Umbilical cord (tissue), 2 donors: Measurements from ENCODE around the gene TNFRSF14. TPM values are rescaled to one million over a fixed set of nuclear protein-coding genes. Genes with fewer than 3 reads are reported as not detected.
"Not testable (repeated sequence)": the region's sequence is repeated elsewhere in the genome, so short reads cannot be mapped to it uniquely, and the experiment has no call there.

Source experiments
- DNase-seq: peaks from one replicate; pipeline ENCODE4 v3.0.0-alpha.2; 2015; ENCODE audit warnings: low spot score
- total RNA-seq: library from RNA; depleted of rRNA; stranded (reverse); fragments of >200 nt; gene quantifications from one replicate; pipeline ENCODE4 v1.2.3, GENCODE V29; 2014; ENCODE audit warnings: low replicate concordance; ENCODE audit not compliant: insufficient read depth

Gene TNFRSF14
- total RNA-seq, 1 donor from 2014 or later, result 20.2 TPM

DNA sequence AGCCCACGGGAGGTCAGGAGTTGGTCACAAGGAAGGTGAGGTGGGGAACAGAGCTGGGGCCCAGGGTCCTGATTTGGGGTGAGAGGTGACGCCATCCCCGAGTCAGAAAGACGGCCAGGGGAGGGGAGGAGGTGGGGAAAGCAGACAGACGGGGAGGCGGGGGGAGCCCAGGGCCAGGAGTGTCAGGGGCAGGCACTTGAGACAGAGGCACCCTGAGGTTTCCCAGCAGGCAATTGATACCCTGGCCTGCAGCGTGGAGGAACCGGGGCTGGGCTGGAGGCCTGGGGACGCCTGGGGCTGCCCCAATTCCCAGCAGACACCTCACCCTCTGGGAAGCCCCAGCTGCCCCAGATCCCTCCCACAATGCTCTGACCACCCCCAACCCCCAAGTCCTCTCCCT, 3.1 kb upstream of the TNFRSF14 start:
- DNase-seq, result not testable (repeated sequence)

DNA sequence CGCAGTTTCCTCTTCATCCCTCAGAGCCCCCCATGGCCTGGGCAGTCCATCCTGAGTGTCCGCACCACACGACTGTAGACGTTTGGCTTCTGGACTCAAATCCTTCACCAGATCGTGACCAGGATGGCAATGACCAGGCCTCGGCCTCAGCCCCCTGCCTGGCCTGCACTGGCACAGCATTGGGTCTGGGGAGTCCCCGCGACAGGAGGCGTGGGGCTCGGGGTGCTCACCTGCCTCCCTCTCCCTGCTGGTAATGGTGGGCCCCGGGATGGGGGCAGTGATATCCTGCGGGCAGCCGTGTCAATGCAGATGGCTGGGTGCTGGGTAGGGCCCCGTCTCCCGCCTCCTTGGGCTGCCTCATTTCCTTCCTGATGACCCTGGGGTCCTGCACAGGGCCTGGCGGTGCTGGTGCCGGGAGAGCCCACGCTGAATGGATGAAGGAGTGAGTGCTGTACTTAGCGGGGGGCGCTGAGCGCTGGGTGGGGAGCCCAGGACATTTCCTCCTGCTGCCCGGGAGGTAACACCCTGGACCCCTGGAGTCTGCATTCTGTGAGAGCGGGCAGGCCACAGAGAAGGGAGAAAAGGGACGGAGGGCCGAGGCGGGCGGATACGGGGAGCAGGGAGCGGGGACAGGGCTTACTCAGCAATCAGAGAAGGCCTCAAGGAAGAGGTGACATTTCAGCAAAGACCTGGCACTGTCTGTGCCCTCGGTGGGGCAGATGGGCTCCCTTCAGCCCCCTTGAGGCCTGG, 2.1 kb upstream of the TNFRSF14 start:
- DNase-seq, result no peak

DNA sequence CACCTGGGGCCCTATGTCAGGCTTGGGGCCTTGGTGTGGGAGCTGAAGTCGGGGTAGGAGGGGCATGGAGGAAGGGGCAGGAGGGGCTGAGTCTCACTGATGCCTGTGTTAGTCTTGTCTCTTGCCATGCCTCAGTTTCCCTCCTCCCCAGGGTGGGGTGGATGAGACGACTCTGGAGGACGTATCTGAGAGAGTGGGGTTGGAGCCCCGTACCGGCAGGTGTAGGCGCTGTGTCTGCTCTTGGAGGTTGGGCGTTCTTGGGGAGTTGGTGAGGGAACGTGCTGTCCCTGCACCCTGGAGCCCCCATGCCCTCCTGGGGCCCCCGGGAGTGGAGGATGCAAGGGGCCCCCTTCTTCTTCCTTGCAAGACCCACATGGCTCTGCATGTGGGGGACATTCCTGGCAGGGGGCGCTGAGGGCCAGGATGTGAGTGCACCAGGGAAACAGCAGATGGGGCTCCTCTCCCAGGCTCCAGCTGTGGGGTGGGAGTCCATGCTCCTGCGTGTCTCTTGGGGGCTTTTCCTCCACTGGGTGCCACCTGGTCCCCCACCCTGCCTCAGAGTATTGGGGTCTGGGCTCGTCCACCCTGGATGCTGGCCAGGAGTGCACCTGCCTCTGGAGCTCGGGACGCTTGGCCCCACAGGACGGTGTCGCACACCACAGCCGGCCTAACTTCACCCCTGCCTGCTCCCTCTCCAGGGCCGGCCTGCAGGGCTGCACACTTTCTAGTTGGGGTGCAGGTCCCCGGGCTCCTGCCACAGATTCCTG, 1.4 kb upstream of the TNFRSF14 start:
- no peak for DNase-seq

DNA sequence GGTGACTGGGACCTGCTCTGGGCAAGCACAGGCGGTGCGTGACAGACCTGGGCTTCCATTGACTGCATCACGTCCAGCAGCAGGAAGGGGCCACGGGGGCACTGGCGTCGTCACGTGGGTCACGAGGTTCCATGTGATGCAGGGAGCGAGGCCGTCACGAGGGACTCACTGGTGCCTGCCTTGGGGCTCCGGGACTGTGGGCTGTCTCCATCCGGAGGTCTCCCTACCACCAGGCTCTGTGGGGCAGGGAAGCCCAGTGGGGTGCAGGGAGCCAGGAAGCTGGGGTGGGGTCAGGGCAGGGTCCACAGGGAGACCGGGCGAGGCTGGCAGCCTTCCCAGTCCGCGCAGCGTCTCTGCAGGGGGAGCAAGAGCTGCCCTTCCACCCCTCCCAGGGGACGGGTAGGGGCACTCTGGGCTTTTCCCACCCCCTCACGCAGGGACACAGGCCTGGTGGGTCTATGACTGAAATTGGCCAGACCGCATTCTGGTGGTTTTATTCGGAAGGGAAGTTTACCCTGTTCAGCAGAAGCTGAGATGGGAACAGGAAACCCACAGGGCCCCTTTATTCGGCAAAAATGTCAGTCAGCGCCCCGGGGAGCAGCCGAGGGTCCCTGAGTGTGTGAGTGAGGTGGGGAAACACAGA, 416 bp upstream of the TNFRSF14 start:
- DNase-seq, result peak; percentile 41

DNA sequence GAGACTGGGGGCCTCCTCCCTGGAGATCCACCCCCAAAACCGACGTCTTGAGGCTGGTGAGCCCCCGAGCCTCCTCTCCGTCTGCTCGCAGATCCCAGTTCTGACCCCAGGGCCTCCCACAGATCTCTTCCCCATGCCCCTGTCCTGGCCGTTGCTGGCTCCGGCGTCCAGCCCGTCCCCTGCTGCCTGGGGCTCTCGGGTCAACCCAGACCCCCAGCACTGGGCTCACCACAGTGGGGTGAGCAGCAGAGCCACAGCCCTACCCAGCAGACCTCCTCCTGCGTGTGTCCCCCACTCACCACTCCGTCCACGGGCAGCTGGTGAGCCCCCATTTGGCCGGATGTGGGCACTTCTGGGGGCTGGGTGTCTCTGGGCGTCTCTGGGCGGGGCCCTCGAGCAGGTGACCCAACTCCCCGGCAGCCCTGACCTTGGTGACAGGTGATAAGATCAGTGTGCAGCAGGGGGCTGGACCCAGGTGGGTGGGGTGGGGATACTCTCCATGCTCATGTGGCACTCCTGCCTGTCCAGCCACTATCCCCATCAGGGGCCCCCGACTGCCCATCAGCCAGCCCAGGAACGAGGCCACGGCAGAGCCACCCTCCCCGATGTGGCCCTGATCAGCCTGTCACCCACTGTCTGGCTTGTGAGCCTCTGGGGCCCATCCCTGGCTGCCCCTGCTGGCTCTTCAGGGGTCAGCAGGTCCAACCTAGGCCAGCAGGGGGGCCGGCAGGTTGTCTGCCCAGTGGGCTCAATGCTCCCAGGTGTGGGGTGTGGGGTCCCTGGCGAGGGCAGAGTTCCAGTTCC, 709 bp downstream of the TNFRSF14 start:
- no peak for DNase-seq

DNA sequence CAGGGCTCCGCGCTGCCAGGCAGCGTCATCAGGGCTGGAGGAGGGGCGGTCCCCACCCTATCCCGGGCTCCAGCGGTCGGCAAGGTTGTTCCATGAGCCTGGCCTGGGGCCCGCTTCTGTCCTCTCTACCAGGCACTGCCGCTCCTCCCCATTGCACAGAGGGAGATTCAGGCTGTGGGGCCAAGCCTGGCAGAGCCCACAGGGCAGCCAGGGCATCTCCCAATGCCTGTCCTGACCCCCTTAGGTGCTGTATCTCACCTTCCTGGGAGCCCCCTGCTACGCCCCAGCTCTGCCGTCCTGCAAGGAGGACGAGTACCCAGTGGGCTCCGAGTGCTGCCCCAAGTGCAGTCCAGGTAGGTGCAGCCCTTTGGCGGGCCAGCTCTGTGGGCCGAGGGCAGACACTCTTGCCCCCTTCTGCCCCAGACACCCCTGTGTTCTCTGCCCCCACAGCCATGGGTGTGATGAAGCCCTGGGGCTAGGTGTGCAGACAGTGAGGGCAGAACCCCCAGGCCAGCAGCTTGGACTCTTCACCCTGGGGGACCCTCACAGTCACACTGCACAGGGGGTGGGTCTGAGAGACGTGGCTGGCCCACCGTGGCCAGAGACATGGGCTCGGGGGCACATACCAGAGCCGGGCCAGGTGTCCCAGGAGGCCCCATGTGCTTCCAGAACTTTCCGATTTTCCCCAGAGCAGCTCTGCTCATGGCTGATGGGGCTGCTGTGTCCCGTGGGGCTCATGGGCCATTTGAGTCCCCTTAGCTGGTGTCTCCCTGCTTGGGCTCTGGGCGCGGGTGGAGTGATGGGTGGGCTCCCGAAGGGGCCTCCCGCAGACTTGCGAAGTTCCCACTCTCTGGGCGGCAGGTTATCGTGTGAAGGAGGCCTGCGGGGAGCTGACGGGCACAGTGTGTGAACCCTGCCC, 1.6 kb downstream of the TNFRSF14 start:
- no peak for DNase-seq

DNA sequence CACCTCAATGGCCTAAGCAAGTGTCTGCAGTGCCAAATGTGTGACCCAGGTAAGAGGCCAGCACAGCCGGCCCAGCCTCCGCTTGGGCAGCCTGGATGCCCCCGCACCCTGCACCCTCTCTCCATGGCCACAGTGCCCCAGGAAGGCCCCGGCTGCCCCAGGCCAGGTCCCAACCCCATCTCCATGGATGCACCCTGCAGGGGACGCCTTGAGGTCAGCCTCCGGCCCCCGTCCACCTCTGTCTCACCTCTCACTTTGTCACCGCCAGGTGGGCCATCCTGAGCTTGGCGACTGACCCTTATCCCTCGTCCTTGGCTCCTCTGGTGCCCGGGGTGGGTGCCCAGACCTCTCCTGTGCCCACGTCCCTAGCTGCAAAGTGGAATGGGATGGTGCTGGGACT, 2.2 kb downstream of the TNFRSF14 start:
- no peak for DNase-seq

DNA sequence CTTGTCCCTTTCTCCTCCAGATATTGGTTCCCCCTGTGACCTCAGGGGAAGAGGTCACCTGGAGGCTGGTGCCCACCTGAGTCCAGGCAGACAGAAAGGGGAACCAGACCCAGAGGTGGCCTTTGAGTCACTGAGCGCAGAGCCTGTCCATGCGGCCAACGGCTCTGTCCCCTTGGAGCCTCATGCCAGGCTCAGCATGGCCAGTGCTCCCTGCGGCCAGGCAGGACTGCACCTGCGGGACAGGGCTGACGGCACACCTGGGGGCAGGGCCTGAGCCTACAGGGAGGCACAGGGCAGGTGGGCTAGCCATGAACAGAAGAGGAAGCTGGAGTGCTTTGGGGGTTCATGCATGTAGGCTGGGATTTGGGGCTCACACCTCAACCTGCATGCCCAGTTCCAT, 2.7 kb downstream of the TNFRSF14 start:
- DNase-seq, result no peak

DNA sequence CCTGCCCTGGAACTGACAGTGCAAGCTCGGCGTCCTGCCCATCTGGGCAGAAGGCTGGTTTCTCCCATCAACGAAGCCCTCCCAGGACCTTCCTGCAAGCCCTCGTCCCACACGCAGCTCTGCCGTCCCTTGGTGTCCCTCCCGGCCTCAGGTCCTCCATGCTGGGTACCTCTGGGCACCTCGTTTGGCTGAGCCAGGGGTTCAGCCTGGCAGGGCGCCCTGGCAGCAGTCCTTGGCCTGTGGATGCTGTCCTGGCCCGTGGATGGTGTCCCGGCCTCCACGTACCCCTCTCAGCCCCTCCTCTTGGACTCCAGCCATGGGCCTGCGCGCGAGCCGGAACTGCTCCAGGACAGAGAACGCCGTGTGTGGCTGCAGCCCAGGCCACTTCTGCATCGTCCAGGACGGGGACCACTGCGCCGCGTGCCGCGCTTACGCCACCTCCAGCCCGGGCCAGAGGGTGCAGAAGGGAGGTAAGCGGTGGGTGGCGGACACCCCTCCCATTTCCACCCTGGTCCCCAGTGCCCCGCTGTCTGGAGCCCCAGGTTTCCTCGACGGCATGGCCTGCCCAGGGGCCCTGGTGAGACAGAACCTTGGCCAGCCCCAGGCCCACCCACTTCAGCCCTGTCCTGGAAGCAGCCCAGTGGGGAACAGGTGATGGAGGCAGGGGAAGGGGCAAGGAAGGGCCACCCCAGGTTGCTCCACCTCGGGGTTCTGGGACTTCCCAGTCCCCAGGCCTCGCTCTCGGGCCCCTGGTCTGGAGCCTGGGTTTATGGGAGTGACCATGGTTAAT, 3.5 kb downstream of the TNFRSF14 start:
- DNase-seq, result no peak

DNA sequence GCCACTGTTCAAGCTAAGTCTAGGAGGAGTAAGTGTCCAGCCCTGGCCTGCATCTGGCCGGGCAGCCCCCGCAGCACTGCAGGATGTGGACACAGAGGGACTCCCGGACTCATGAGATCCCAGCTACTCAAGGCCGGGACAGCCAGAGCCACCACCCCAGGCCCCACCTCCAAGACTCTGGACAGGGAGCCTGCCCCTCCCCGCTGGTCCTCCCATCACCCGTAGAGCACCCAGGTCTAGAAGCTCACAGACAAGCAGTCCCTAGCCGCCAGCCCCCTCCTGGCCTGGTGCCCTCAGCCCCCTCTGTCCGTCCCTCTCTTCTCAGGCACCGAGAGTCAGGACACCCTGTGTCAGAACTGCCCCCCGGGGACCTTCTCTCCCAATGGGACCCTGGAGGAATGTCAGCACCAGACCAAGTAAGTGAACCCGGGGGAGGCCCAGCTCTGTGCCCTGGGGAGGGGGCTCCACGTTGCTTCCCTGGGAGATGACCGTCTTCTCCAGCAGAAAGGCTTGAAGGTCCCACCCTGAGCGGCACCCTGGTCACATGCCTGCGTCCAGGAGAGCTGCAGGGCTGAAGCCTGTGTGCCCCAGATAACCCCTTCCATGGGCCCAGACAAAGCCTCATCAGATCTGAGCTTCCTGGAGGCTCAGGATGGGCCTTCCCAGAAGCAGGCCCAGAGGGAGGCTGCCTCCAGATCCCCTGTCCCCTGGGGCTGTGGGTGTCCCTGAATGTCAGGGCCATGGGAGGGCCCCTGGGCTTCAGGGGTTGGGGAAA, 4.3 kb downstream of the TNFRSF14 start:
- no peak for DNase-seq

DNA sequence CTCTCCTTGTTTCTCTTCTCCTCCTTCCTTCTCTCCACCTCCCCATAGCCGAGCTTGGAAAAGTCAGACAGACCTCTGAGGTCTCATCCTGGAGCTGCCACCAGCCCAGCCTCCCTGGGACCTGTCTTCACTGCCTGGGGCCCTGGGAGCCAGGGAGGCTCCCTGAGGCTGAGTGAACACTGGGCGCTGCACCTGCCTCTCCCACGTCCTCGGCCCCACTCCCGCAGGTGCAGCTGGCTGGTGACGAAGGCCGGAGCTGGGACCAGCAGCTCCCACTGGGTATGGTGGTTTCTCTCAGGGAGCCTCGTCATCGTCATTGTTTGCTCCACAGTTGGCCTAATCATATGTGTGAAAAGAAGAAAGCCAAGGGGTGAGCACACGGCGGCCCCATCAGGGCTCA, 5.3 kb downstream of the TNFRSF14 start:
- no peak for DNase-seq

DNA sequence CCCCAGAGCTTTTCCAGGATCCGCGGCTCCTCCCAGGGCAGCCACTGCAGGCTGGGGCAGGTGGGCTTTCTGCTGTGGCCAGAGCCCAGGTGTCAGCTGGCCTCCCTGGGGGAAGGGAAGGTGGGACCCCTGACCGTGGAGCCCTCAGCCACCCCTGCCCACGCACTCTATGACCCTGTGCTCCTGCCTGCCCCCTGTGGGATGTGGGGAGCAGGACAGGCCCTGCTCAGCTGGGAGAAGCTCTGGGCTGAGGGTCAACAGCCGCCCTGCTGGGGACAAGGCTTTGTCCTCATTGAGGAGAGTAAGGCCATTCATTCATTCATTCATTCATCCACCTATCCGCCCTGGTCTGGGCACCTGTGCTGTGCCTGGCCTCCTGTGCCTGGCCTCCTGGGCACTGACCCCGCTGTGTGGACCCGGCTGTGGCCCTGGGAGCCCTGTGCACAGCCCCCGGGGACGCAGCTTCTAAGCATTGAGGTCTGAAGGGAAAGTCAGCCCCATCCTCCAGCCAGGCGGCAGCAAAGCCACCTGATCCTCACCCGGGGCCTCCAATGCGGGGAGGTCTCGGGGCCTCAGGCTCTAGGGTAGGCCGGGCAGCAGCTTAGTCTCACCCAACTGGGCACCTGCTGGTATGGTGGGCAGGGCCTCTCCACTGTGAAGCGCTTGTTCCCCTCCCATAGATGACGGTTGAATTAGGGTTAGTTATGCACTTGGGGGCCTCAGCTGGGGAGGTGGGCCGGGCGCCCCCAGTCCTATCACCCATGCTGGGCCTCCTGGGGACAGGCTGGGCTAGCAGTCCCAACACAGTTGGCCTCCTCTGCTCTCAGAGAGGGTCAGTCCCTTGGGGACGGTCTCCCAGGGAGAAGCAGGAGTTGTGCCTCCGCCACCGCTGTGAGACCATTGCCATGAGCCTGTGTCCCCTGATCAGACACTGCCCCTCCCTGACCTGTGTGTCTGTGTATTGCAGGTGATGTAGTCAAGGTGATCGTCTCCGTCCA, 6.0 kb downstream of the TNFRSF14 start:
- DNase-seq, result no peak

DNA sequence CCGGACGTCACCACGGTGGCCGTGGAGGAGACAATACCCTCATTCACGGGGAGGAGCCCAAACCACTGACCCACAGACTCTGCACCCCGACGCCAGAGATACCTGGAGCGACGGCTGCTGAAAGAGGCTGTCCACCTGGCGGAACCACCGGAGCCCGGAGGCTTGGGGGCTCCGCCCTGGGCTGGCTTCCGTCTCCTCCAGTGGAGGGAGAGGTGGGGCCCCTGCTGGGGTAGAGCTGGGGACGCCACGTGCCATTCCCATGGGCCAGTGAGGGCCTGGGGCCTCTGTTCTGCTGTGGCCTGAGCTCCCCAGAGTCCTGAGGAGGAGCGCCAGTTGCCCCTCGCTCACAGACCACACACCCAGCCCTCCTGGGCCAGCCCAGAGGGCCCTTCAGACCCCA, 7.0 kb downstream of the TNFRSF14 start:
- DNase-seq, result no peak

DNA sequence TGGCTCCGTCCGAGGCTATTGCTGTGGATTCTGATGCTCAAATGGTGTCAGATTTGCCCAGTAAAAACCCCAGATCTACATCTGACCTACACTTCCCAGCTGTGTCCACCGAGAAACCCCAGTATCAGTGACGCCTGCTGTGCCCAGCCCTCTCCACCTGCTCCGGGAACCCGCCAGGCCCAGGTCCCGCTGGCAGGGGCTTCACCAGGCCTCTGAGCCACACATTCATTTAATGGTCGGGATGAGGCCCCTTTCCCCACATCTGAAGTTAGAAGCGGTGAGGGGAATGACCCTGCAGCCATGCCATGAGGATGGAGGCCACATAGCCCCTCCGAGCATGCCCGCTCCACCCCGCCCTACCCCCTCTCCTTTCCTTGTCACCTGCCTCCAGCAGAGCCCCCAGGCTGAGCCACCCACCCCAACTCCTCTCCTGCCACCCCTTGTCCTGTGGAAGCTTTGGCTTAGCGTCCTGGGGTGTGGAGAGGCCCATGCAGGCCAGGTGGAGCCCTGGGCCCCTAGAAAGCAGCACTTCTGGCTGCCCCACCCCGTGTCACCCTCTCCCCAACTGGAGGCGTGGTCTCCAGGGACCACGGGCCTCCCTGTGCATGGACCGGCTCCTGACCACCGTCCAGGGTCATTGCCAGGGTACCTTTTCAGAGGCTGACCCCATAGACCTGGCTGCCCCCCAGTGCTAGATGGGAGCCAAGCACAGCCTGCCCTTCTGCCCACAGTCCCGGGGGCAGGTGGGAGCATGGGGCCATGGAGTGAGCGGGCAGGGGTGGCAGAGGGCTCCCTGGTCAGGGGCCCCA, 8.0 kb downstream of the TNFRSF14 start:
- DNase-seq, result no peak

DNA sequence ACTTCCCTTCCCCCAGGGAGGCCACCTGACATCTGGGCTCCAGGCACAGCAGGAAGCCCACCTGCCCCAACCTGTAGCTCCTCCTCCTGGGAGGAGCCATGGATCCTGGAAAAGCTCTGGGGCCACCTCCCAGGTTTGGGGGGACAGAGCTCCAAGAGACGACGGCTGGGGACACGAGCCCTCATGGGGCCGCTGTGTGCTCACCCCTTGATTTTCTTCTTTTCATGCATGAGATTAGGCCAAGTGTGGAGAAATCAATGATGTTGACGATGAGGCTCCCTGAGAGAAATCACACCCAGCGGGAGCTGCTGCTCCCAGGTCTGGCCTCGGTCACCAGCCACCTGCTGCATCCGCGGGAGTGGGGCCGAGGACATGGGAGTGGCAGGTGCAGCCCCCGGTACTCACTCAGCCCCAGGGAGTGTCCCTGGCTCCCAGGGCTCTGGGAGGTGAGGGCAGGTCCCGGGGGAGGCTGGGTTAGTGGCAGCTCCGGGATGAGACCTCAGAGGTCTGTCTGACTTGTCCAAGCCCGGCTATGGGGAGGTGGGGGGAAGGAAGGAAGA, 8.7 kb downstream of the TNFRSF14 start:
- DNase-seq, result no peak
